HG02840 (cell line): ENCODE measurements around the gene TRIM64C.
"Not testable (repeated sequence)": the region's sequence is repeated elsewhere in the genome, so short reads cannot be mapped to it uniquely, and the experiment has no call there.

Experiments used
- ATAC-seq: cut with Tn5 transposase; IDR thresholded peaks from one replicate; pipeline ENCODE4 v1.9.1; 2021; ENCODE audit warnings: mild to moderate bottlenecking, moderate library complexity, moderate number of reproducible peaks; ENCODE audit not compliant: unreplicated experiment, low FRiP score

Gene TRIM64C

GRCh38 chr11:49059012-49059411 is at the start of gene TRIM64C:
Gene TRIM64C, minus strand, starts transcription at chr11:49059112. Its CDS starts 0 bp downstream, at chr11:49059112.
- ATAC-seq, result not testable (repeated sequence)

DNA sequence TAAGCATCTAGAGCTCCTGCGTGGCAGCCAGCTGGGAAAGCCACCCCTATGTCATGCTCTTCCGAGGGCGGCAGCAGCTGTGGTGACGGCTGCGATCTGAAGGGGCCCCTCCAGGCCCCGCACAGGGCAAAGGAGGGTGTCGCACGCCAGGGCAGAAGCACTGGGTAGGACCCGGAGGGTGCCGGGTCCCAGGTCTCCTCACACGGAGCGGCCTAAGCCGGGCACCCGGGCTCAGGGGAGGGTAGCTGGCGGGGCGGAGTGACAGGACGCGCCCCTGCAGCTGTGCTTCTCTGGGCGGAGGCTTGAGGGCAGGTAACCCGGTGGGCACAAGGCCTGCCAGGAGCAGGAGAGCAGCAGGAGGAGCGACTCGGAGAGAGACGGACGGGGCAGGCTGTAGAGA is 43.4 kb upstream of the TRIM64C start:
- not testable (repeated sequence) for ATAC-seq

- ATAC-seq, result not testable (repeated sequence)
Measured at GRCh38 chr11:49069897-49070296, 11.0 kb upstream of the TRIM64C start.

- ATAC-seq, result not testable (repeated sequence)
Measured at GRCh38 chr11:49049821-49050220, 9.1 kb downstream of the TRIM64C start.

GRCh38 chr11:49048229-49048628 is 10.7 kb downstream of the TRIM64C start:
- ATAC-seq, result not testable (repeated sequence)

- not testable (repeated sequence) for ATAC-seq
Measured at GRCh38 chr11:49028523-49028922, 30.4 kb downstream of the TRIM64C start, which contains the start of gene TRIM49B. Gene TRIM49B, plus strand, starts transcription at chr11:49028823. Its CDS starts 2,777 bp downstream, at chr11:49031600.
